OCI-LY3 (cell line): ENCODE measurements around the gene MGRN1.

Experiments
- H2AFZ ChIP-seq: fragments of 200-600, 300-600 bp; shearing (Covaris generic); 2 replicates; pipeline ENCODE4 v1.6.0; 2014; ENCODE audit warnings: antibody characterized with exemption, low read depth, low read length
- H3K27ac ChIP-seq: fragments of 200-600, 300-600 bp; sonication (generic); 2 replicates; pipeline ENCODE4 v1.5.1; 2014; ENCODE audit warnings: mild to moderate bottlenecking, low read length, moderate library complexity, mixed read lengths
- H3K27me3 ChIP-seq: fragments of 200-600, 300-600 bp; sonication (generic); 2 replicates; pipeline ENCODE4 v1.6.1; 2014; ENCODE audit warnings: low read depth, low read length, mixed read lengths
- H3K36me3 ChIP-seq: fragments of 200-600, 300-600 bp; sonication (generic); replicated peaks from 2 replicates; pipeline ENCODE3; 2014; ENCODE audit warnings: low read depth, low read length, mixed read lengths
- H3K4me1 ChIP-seq: fragments of 300-600, 200-600 bp; sonication (generic); 2 replicates; pipeline ENCODE4 v1.6.1; 2014; ENCODE audit warnings: low read length, mixed read lengths
- H3K4me2 ChIP-seq: fragments of 200-600, 300-600 bp; sonication (generic); 2 replicates; pipeline ENCODE4 v1.6.1; 2014; ENCODE audit warnings: low read length, mixed read lengths
- H3K4me3 ChIP-seq: fragments of 300-600, 200-600 bp; sonication (generic); 2 replicates; pipeline ENCODE4 v1.5.1; 2014; ENCODE audit warnings: antibody characterized with exemption, mild to moderate bottlenecking, low read length, moderate library complexity
- H3K79me2 ChIP-seq: fragments of 300-600, 200-600 bp; shearing (Covaris generic); 2 replicates; pipeline ENCODE4 v1.6.1; 2014; ENCODE audit warnings: mild to moderate bottlenecking, low read length, mixed read lengths
- H3K9ac ChIP-seq: fragments of 300-600, 200-600 bp; shearing (Covaris generic); 2 replicates; pipeline ENCODE4 v1.6.0; 2014; ENCODE audit warnings: mild to moderate bottlenecking, low read length, moderate library complexity
- H3K9me3 ChIP-seq: fragments of 200-600, 300-600 bp; shearing (Covaris generic); 2 replicates; pipeline ENCODE4 v1.6.1; 2014; ENCODE audit warnings: low read length, mixed read lengths; ENCODE audit not compliant: insufficient read depth
- H4K20me1 ChIP-seq: fragments of 200-600, 300-600 bp; sonication (generic); 2 replicates; pipeline ENCODE4 v1.6.1; 2016; ENCODE audit warnings: low read length, mixed read lengths; ENCODE audit not compliant: insufficient read depth
- CTCF ChIP-seq: fragments of 200-600, 300-600 bp; sonication (generic); IDR thresholded peaks from 2 replicates; pipeline ENCODE4 v1.5.1; 2014; ENCODE audit warnings: antibody characterized with exemption, low read length, low read depth
- EZH2phosphoT487 ChIP-seq: fragments of 200-600 bp; shearing (Covaris generic); IDR thresholded peaks from 2 replicates; pipeline ENCODE4 v1.6.1; 2018; ENCODE audit warnings: antibody characterized with exemption, mixed run types, low read depth

Gene MGRN1

GRCh38 chr16:4677994-4678393, 53.4 kb downstream of the MGRN1 start:
- Histone ChIP-seq H3K4me3 (no peak overlapping the region), H2AFZ (no peak overlapping the region), H3K27ac (no peak overlapping the region), H3K9me3 (no peaks in the 10 kb centered on the region), H3K4me1 (no peaks in the 10 kb centered on the region), H4K20me1 (no peaks in the 10 kb centered on the region), H3K79me2 (no peaks in the 10 kb centered on the region), H3K36me3 (peaks cover 6% of the 10 kb centered on the region), H3K27me3 (no peaks in the 10 kb centered on the region), H3K4me2 (no peak overlapping the region), H3K9ac (no peak overlapping the region)
- no peak for TF ChIP-seq CTCF
- no peak for TF ChIP-seq EZH2phosphoT487

- Histone ChIP-seq H3K36me3 (peaks cover 5% of the 10 kb centered on the region), H3K4me1 (no peaks in the 10 kb centered on the region), H2AFZ (no peak overlapping the region), H3K9ac (no peak overlapping the region), H3K9me3 (no peaks in the 10 kb centered on the region), H3K4me2 (no peak overlapping the region), H4K20me1 (no peaks in the 10 kb centered on the region), H3K4me3 (no peak overlapping the region), H3K79me2 (no peaks in the 10 kb centered on the region), H3K27me3 (no peaks in the 10 kb centered on the region), H3K27ac (no peak overlapping the region)
- no peak for TF ChIP-seq CTCF
- no peak for TF ChIP-seq EZH2phosphoT487
These were observed 54.0 kb downstream of the MGRN1 start for GRCh38 chr16:4678596-4678995.

- no peaks in the 10 kb centered on the region for H3K79me2 ChIP-seq
- H3K4me1 ChIP-seq, result no peaks in the 10 kb centered on the region
- H3K4me2 ChIP-seq, result no peak overlapping the region
- H4K20me1 ChIP-seq, result no peaks in the 10 kb centered on the region
- no peaks in the 10 kb centered on the region for H3K9me3 ChIP-seq
- no peak overlapping the region for H3K27ac ChIP-seq
- no peak overlapping the region for H2AFZ ChIP-seq
- no peak overlapping the region for H3K9ac ChIP-seq
- H3K36me3 ChIP-seq, result peaks cover 4% of the 10 kb centered on the region
- no peak for TF ChIP-seq EZH2phosphoT487
- no peak for TF ChIP-seq CTCF
- H3K4me3 ChIP-seq, result no peak overlapping the region
- H3K27me3 ChIP-seq, result no peaks in the 10 kb centered on the region
These were observed 54.7 kb downstream of the MGRN1 start for GRCh38 chr16:4679156-4679849.

- Histone ChIP-seq H3K36me3 (peaks cover 4% of the 10 kb centered on the region), H3K27ac (no peak overlapping the region), H3K4me3 (no peak overlapping the region), H3K9ac (no peak overlapping the region), H3K9me3 (no peaks in the 10 kb centered on the region), H3K79me2 (no peaks in the 10 kb centered on the region), H3K27me3 (no peaks in the 10 kb centered on the region), H4K20me1 (no peaks in the 10 kb centered on the region), H3K4me1 (no peaks in the 10 kb centered on the region), H2AFZ (no peak overlapping the region), H3K4me2 (no peak overlapping the region)
- TF ChIP-seq CTCF, result no peak
- no peak for TF ChIP-seq EZH2phosphoT487
These were observed 55.4 kb downstream of the MGRN1 start for GRCh38 chr16:4679850-4680636.
